ENCODE data around the gene VAC14.

DNA sequence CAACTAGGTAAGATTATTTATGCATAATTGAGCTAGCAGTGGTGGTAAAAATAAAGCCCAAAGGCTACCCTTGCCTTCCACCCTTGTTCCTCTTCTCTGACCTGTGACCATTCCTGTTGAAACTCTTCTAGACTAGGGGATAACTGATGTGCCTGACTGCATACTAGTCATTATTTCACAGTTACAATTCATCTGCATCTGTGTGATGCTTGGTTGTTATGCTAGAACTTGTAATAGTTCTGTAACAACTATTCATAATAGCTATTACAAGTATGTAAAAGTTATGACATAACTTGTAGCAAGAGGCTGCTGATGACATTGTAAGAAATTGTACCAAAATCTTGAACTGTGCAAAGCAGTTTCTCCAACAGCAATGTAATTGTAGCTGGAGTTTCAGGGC, 2.4 kb upstream of the VAC14 start:
- TF ChIP-seq, protein P1, sequence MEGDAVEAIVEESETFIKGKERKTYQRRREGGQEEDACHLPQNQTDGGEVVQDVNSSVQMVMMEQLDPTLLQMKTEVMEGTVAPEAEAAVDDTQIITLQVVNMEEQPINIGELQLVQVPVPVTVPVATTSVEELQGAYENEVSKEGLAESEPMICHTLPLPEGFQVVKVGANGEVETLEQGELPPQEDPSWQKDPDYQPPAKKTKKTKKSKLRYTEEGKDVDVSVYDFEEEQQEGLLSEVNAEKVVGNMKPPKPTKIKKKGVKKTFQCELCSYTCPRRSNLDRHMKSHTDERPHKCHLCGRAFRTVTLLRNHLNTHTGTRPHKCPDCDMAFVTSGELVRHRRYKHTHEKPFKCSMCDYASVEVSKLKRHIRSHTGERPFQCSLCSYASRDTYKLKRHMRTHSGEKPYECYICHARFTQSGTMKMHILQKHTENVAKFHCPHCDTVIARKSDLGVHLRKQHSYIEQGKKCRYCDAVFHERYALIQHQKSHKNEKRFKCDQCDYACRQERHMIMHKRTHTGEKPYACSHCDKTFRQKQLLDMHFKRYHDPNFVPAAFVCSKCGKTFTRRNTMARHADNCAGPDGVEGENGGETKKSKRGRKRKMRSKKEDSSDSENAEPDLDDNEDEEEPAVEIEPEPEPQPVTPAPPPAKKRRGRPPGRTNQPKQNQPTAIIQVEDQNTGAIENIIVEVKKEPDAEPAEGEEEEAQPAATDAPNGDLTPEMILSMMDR (conservative IDR thresholded peaks at IDR 0.05; ENCODE audit: low read depth, low read length), result no peak
- TF ChIP-seq EZH2 (IDR thresholded peaks at IDR 0.05; ENCODE audit: low read length, unreplicated experiment), result no peak
- TF ChIP-seq EZH2phosphoT487 (IDR thresholded peaks at IDR 0.05; ENCODE audit: borderline replicate concordance, low read length), result no peak
